ENCODE data around the gene DIAPH2. TPM values are rescaled to one million over a fixed set of nuclear protein-coding genes. Genes with fewer than 3 reads are reported as not detected.

DIAPH2 gene
- polyA plus RNA-seq, 10 donors, result 8.5 to 11.5 (median 10.1) TPM

GRCh38 chrX:97046867-97047266 is 362.2 kb downstream of the DIAPH2 start:
- no peak for DNase-seq

- DNase-seq, result peak; percentile 38 to 70 (median 53)
Measured at GRCh38 chrX:97050392-97050791, 365.8 kb downstream of the DIAPH2 start.

- DNase-seq, result no peak
Measured at GRCh38 chrX:97057349-97057909, 372.8 kb downstream of the DIAPH2 start.

- no peak for DNase-seq
Measured at GRCh38 chrX:97060020-97060419, 375.4 kb downstream of the DIAPH2 start.

GRCh38 chrX:97065066-97065465 is 380.4 kb downstream of the DIAPH2 start:
- DNase-seq, result no peak

- no peak for DNase-seq
Measured at GRCh38 chrX:97065973-97066372, 381.3 kb downstream of the DIAPH2 start.

- no peak for DNase-seq
Measured at GRCh38 chrX:97066381-97066780, 381.7 kb downstream of the DIAPH2 start.

GRCh38 chrX:97070346-97070745 is 385.7 kb downstream of the DIAPH2 start:
- no peak for DNase-seq

- DNase-seq, result peak in 1 of 3 donors; percentile 7
Measured at GRCh38 chrX:97074400-97074799, 389.8 kb downstream of the DIAPH2 start.

- DNase-seq, result no peak
Measured at GRCh38 chrX:97089116-97089515, 404.5 kb downstream of the DIAPH2 start.

GRCh38 chrX:97096385-97096784 is 411.7 kb downstream of the DIAPH2 start:
- DNase-seq, result no peak

- DNase-seq, result no peak
Measured at GRCh38 chrX:97102938-97103337, 418.3 kb downstream of the DIAPH2 start.

- no peak for DNase-seq
Measured at GRCh38 chrX:97109730-97110129, 425.1 kb downstream of the DIAPH2 start.

GRCh38 chrX:97117572-97117971 is 432.9 kb downstream of the DIAPH2 start:
- DNase-seq, result no peak

- no peak for DNase-seq
Measured at GRCh38 chrX:97119474-97120109, 434.9 kb downstream of the DIAPH2 start.

- no peak for DNase-seq
Measured at GRCh38 chrX:97123001-97123400, 438.4 kb downstream of the DIAPH2 start.

GRCh38 chrX:97126020-97126419 is 441.4 kb downstream of the DIAPH2 start:
- peak in 1 of 3 donors; percentile 1 for DNase-seq

- peak in 1 of 3 donors; percentile 3 for DNase-seq
Measured at GRCh38 chrX:97132664-97133415, 448.2 kb downstream of the DIAPH2 start.

- no peak for DNase-seq
Measured at GRCh38 chrX:97145934-97146333, 461.3 kb downstream of the DIAPH2 start.

- no peak for DNase-seq
Measured at GRCh38 chrX:97155816-97156215, 471.2 kb downstream of the DIAPH2 start.

- DNase-seq, result no peak
Measured at GRCh38 chrX:97158269-97158668, 473.6 kb downstream of the DIAPH2 start.

GRCh38 chrX:97159916-97160800 is 475.5 kb downstream of the DIAPH2 start:
- no peak for DNase-seq

Measured in muscle of back (tissue), 11 donors.